ENCODE data around the gene EYA3. TPM values are rescaled to one million over a fixed set of nuclear protein-coding genes. Genes with fewer than 3 reads are reported as not detected.

Gene EYA3
- total RNA-seq, 1 donor from 2014 or later = 41.3 TPM

DNA sequence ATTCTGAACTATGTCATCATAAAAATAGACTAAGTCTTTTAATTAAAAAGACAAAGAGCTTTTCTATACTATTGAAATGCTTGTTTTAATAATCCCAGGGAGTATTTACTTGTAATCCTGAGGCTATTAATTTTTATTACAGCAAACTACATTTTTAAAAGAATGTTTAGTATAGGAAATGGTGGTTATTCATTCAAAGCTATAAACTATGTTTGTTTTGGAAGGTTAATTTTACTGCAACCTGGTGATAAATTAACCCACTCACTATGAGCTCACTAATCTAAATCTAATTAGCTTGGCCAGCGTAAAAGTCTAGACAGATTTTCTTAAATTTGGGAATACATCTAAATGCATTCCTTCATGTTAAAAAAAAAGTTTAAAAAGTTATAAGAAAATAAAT lies 13.8 kb upstream of the EYA3 start:
- no peak overlapping the region for H3K27ac Mint-ChIP-seq
- no peaks in the 10 kb centered on the region for H3K27me3 Mint-ChIP-seq
- TF ChIP-seq, protein P1, sequence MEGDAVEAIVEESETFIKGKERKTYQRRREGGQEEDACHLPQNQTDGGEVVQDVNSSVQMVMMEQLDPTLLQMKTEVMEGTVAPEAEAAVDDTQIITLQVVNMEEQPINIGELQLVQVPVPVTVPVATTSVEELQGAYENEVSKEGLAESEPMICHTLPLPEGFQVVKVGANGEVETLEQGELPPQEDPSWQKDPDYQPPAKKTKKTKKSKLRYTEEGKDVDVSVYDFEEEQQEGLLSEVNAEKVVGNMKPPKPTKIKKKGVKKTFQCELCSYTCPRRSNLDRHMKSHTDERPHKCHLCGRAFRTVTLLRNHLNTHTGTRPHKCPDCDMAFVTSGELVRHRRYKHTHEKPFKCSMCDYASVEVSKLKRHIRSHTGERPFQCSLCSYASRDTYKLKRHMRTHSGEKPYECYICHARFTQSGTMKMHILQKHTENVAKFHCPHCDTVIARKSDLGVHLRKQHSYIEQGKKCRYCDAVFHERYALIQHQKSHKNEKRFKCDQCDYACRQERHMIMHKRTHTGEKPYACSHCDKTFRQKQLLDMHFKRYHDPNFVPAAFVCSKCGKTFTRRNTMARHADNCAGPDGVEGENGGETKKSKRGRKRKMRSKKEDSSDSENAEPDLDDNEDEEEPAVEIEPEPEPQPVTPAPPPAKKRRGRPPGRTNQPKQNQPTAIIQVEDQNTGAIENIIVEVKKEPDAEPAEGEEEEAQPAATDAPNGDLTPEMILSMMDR (IDR thresholded peaks at IDR 0.05; ENCODE audit: unreplicated experiment) = no peak
- no peaks in the 10 kb centered on the region for H3K9me3 Mint-ChIP-seq (ENCODE audit: low read depth)
- peaks cover 9% of the 10 kb centered on the region for H3K4me1 Mint-ChIP-seq (ENCODE audit: low read depth)
- H3K4me3 Mint-ChIP-seq (ENCODE audit: low read depth) = no peak overlapping the region
- no peak for DNase-seq (ENCODE audit: low spot score, unreplicated experiment)
- no peaks in the 10 kb centered on the region for H3K36me3 Mint-ChIP-seq (ENCODE audit: insufficient read depth)

GRCh38 chr1:28099050-28099769 lies 10.8 kb upstream of the EYA3 start:
- no peaks in the 10 kb centered on the region for H3K9me3 Mint-ChIP-seq (ENCODE audit: low read depth)
- TF ChIP-seq, protein P1 (IDR thresholded peaks at IDR 0.05; ENCODE audit: unreplicated experiment) = no peak
- no peak overlapping the region for H3K27ac Mint-ChIP-seq
- DNase-seq (ENCODE audit: low spot score, unreplicated experiment) = no peak
- H3K27me3 Mint-ChIP-seq = peaks cover 3% of the 10 kb centered on the region
- no peaks in the 10 kb centered on the region for H3K36me3 Mint-ChIP-seq (ENCODE audit: insufficient read depth)
- no peaks in the 10 kb centered on the region for H3K4me1 Mint-ChIP-seq (ENCODE audit: low read depth)
- H3K4me3 Mint-ChIP-seq (ENCODE audit: low read depth) = no peak overlapping the region

DNA sequence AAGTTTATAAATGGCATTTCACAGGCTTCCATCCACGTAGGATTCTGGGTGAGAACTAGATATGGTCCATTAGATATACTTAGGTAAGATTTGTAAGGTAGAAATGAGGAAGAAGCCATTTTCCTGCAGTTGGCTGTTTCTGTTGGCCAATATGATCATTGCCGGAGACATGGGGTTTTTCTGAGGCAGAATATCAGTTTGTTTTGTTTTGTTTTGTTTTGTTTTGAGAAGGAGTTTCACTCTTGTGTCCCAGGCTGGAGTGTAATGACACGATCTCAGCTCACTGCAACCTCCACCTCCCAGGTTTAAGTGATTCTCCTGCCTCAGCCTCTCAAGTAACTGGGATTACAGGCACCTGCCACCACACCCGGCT lies 8.7 kb upstream of the EYA3 start:
- TF ChIP-seq, protein P1 (IDR thresholded peaks at IDR 0.05; ENCODE audit: unreplicated experiment) = no peak
- no peak for DNase-seq (ENCODE audit: low spot score, unreplicated experiment)
- Mint-ChIP-seq H3K27me3 (peaks cover 3% of the 10 kb centered on the region), H3K9me3 (ENCODE audit: low read depth) (no peaks in the 10 kb centered on the region), H3K27ac (no peak overlapping the region), H3K36me3 (ENCODE audit: insufficient read depth) (no peaks in the 10 kb centered on the region), H3K4me1 (ENCODE audit: low read depth) (no peaks in the 10 kb centered on the region), H3K4me3 (ENCODE audit: low read depth) (no peak overlapping the region)

GRCh38 chr1:28096210-28097099 lies 8.0 kb upstream of the EYA3 start:
- Mint-ChIP-seq H3K27ac (no peak overlapping the region), H3K4me1 (ENCODE audit: low read depth) (no peaks in the 10 kb centered on the region), H3K36me3 (ENCODE audit: insufficient read depth) (no peaks in the 10 kb centered on the region), H3K4me3 (ENCODE audit: low read depth) (no peak overlapping the region), H3K9me3 (ENCODE audit: low read depth) (no peaks in the 10 kb centered on the region), H3K27me3 (peaks cover 3% of the 10 kb centered on the region)
- TF ChIP-seq, protein P1 (IDR thresholded peaks at IDR 0.05; ENCODE audit: unreplicated experiment) = no peak
- DNase-seq (ENCODE audit: low spot score, unreplicated experiment) = no peak

- Mint-ChIP-seq H3K27ac (no peak overlapping the region), H3K36me3 (ENCODE audit: insufficient read depth) (no peaks in the 10 kb centered on the region), H3K27me3 (peaks cover 1% of the 10 kb centered on the region), H3K4me3 (ENCODE audit: low read depth) (peak overlapping the region; percentile 43), H3K9me3 (ENCODE audit: low read depth) (no peaks in the 10 kb centered on the region), H3K4me1 (ENCODE audit: low read depth) (peaks cover 10% of the 10 kb centered on the region)
- TF ChIP-seq, protein P1 (IDR thresholded peaks at IDR 0.05; ENCODE audit: unreplicated experiment) = peak; percentile 79
- DNase-seq (ENCODE audit: low spot score, unreplicated experiment) = peak; percentile 44
Observed at GRCh38 chr1:28091043-28091781, 2.8 kb upstream of the EYA3 start.
